Nephron (organoid): Measurements from ENCODE around the gene LIMK1.

Experiments used
- H3K27ac Mint-ChIP-seq, 3 experiments: 2 replicates each; pipeline ENCODE4 v1.8.0; 2020; ENCODE audit warnings: mixed read lengths in 3 of 3, mild to moderate bottlenecking in 2 of 3, moderate library complexity in 1 of 3
- H3K27me3 Mint-ChIP-seq: 2 replicates; pipeline ENCODE4 v1.8.0; 2021; ENCODE audit warnings: low read depth, mild to moderate bottlenecking, moderate library complexity, mixed read lengths
- H3K36me3 Mint-ChIP-seq: 2 replicates; pipeline ENCODE4 v1.8.0; 2020; ENCODE audit warnings: low read depth, mixed read lengths
- H3K4me1 Mint-ChIP-seq: 2 replicates; pipeline ENCODE4 v1.8.0; 2020; ENCODE audit warnings: mixed read lengths
- H3K4me3 Mint-ChIP-seq, 3 experiments: 2 replicates each; pipeline ENCODE4 v1.8.0; 2020; ENCODE audit warnings: mild to moderate bottlenecking in 3 of 3, mixed read lengths in 3 of 3, moderate library complexity in 2 of 3
- H3K9me3 Mint-ChIP-seq: 2 replicates; pipeline ENCODE4 v1.8.0; 2020; ENCODE audit warnings: mixed read lengths
- TF ChIP-seq, protein P1 (sequence below), 3 experiments: fragments of 200-600 bp; sonication (generic); IDR thresholded peaks; one replicate each; pipeline ENCODE4 v1.5.0; 2021; ENCODE audit warnings: antibody characterized with exemption in 3 of 3; ENCODE audit not compliant: unreplicated experiment in 3 of 3

LIMK1 gene

DNA sequence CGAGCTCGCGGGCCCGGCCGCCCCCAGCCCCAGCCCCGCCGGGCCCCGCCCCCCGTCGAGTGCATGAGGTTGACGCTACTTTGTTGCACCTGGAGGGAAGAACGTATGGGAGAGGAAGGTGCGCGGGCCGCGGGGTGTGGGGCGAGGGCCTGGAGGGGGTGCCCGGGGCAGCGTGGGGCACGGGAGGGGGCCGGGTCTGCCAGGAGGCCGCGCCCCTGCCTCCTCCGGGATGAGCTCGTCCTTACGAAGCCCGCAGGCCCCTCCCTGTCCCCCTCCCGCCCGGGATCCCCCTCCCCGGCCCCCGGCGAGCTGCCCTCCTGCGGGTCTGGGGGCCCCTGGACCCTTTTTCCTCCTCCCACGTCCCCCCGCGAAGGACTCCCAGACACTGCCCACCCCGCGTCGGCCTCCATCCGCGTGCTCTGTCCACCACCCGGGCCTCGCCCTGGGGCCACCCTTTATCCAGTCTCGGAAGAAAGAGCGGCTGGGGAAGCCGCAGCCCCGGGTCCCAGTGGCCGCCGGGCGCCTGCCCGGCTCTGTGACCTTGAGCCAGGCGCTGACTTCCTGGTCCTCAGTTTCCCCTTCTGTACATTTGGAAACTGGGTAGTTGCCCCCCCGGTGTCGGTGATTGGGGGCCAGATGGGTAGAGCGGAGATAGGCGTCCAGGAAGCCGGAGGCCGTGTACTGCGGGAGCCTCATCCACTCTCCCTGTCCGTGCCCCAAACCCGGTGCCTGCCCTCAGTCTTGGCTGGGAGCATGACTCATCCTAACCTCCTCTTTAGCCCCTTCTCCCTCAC lies 521 bp downstream of the LIMK1 start:
- Mint-ChIP-seq H3K4me3 (peak overlapping the region; percentile 88 to 89 (median 89)), H3K27me3 (peaks cover under 1% of the 10 kb centered on the region)

DNA sequence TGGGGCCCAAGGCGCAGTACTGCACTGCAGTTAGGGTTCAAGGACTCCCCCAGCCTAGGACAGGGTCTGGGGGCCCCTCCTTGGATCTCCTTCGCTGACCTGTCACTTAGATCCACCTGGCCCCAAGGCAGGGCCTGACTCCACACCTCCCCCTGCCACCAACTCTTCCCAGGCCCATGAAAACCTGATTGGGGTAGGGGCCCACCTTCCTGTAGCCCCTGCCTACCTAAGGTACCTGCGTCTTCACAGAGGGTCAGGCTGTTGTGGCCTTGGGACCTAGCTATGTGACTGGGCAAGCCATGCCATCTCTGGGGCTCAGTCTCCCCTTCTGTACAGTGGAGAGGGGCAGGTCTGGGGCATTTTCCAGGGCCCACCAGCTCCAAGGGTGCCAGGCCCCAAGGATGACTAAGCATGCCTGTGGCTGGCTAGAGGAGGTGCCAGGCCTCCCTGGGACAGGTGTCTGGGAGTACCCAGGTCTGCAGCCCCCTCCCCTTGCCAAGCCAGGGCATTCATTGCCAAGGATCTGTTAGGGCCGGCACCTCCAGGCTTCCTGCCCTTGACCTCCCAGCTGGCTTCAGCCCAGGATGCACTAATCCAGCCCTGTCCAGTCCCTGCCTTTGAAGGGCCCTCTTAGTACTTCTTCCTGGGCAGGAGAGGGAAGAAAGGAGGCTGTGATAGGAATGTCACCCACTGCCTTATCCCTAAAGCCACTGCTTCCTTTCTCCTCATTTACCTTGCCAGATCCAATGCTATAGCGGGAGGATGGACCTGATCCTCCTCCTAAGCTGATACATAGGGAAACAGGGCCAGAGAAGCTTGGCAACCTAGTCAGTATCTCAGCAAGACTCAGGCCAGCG lies 1.3 kb downstream of the LIMK1 start:
- Mint-ChIP-seq H3K27me3 (no peaks in the 10 kb centered on the region), H3K9me3 (no peaks in the 10 kb centered on the region), H3K36me3 (peaks cover 31% of the 10 kb centered on the region), H3K4me3 (peak overlapping the region; percentile 88 to 89 (median 89)), H3K27ac (peak overlapping the region in 2 of 3 experiments; percentile 54 to 81), H3K4me1 (peaks cover 6% of the 10 kb centered on the region)
- TF ChIP-seq, protein P1, sequence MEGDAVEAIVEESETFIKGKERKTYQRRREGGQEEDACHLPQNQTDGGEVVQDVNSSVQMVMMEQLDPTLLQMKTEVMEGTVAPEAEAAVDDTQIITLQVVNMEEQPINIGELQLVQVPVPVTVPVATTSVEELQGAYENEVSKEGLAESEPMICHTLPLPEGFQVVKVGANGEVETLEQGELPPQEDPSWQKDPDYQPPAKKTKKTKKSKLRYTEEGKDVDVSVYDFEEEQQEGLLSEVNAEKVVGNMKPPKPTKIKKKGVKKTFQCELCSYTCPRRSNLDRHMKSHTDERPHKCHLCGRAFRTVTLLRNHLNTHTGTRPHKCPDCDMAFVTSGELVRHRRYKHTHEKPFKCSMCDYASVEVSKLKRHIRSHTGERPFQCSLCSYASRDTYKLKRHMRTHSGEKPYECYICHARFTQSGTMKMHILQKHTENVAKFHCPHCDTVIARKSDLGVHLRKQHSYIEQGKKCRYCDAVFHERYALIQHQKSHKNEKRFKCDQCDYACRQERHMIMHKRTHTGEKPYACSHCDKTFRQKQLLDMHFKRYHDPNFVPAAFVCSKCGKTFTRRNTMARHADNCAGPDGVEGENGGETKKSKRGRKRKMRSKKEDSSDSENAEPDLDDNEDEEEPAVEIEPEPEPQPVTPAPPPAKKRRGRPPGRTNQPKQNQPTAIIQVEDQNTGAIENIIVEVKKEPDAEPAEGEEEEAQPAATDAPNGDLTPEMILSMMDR (IDR thresholded peaks at IDR 0.05; ENCODE audit: unreplicated experiment in 3 of 3): no peak

More for the DNA sequence above, 521 bp downstream of the LIMK1 start:
- TF ChIP-seq, protein P1 (IDR thresholded peaks at IDR 0.05; ENCODE audit: unreplicated experiment in 3 of 3): no peak
- peak overlapping the region in 2 of 3 experiments; percentile 54 to 68 for H3K27ac Mint-ChIP-seq
- H3K4me1 Mint-ChIP-seq: peaks cover 8% of the 10 kb centered on the region
- H3K9me3 Mint-ChIP-seq: no peaks in the 10 kb centered on the region
- peaks cover 23% of the 10 kb centered on the region for H3K36me3 Mint-ChIP-seq

DNA sequence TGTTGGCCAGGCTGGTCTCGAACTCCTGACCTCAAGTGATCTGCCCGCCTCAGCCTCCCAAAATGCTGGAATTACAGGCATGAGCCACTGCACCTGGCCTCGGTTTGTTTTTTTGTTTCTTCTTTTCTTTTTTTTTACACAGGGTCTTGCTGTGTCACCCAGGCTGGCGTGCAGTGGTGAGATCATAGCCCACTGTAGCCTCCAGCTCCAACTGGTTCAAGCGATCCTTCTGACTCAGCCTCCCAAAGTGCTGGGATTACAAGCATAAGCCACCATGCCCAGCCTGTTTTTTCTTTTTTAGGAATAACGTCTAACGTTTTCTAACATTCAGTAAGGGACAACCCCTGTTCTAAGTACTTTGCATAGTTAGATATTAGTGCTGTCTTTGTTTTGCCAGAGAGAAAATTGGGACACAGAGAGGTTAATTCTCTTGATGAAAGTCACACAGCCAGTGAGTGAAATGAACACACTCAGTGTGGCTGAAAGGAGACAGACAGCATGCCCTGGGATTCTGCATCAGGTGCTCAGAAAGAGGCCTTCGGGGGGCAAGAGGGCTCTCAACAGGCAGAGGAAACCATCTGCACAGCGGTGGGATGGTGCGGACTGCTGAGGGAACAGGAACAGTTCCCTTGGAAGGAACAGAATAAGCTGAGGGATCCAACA lies 4.3 kb downstream of the LIMK1 start:
- Mint-ChIP-seq H3K9me3 (no peaks in the 10 kb centered on the region), H3K27me3 (no peaks in the 10 kb centered on the region), H3K36me3 (peaks cover 31% of the 10 kb centered on the region), H3K4me1 (peaks cover 6% of the 10 kb centered on the region), H3K27ac (no peak overlapping the region), H3K4me3 (peak overlapping the region in 1 of 3 experiments; percentile 34)
- TF ChIP-seq, protein P1 (IDR thresholded peaks at IDR 0.05; ENCODE audit: unreplicated experiment in 3 of 3): no peak

DNA sequence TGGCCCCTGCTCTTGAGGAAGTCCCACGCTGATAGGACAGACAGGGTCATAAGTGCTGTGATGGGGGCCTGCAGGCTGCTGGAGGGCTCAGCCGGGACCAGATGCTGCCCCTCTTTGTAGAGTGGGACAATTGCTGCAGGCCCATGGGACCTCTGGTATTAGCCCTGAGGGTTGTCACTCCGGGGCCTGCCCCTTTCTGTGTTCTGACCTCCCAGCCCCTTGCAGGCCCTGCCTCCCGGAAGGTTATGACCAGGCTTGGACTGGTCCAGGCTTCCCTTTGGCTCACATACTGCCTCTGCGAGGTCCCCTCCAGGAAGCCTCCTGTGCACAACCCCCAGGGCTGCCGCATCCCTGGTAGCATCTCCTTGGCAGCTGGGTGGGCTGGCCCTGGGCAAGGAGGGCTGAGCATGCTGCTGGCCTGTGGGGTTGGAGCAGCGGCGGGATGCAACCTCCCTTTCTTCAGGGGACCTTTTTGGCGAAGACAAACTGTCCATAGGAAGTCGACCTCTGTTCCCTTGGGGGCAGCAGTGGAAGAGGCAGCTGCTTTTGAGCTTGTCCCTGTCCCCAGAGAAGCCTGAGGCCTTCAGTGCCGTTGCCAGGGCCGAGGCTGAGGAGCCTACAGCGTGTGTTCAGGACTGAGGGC lies 8.8 kb downstream of the LIMK1 start:
- Mint-ChIP-seq H3K4me1 (peaks cover 12% of the 10 kb centered on the region), H3K36me3 (peaks cover 19% of the 10 kb centered on the region), H3K4me3 (no peak overlapping the region), H3K9me3 (no peaks in the 10 kb centered on the region), H3K27ac (no peak overlapping the region), H3K27me3 (no peaks in the 10 kb centered on the region)
- TF ChIP-seq, protein P1 (IDR thresholded peaks at IDR 0.05; ENCODE audit: unreplicated experiment in 3 of 3): no peak

DNA sequence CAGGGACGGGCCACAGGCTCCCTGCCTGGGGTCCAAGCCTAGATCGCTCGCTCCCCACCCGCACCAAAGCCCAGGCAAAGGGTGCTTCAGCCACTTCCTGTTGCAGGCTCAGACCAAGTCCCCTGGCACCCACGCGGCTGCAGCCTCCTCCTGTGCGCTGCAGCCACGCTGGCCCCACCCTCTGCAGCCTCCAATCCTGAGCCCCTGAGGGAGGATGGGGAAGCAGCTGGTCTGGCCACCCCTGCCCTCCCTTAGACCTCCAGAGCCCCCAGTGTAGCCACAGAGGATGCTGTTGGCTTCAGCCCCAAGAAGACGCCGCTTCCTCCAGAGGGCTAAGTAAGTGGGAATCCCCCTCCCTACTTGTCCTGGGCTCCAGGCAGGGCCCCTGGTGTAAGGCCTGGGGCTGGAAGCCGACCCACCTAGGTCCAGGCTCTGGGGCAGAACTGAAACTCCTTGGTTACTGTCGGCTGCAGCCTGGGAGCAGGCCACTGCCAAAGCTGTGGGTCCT lies 9.4 kb downstream of the LIMK1 start:
- Mint-ChIP-seq H3K27ac (no peak overlapping the region), H3K4me1 (peaks cover 15% of the 10 kb centered on the region), H3K36me3 (peaks cover 22% of the 10 kb centered on the region), H3K9me3 (no peaks in the 10 kb centered on the region), H3K4me3 (no peak overlapping the region), H3K27me3 (no peaks in the 10 kb centered on the region)
- TF ChIP-seq, protein P1 (IDR thresholded peaks at IDR 0.05; ENCODE audit: unreplicated experiment in 3 of 3): no peak
